Middle frontal gyrus (tissue), 1 donor: Measurements from ENCODE around the gene TMEM164.

ENCODE experiments used
- DNase-seq: peaks from one replicate; pipeline ENCODE4 v3.0.0-alpha.2; 2015; ENCODE audit warnings: low spot score; ENCODE audit errors: extremely low spot score

Gene TMEM164

DNA sequence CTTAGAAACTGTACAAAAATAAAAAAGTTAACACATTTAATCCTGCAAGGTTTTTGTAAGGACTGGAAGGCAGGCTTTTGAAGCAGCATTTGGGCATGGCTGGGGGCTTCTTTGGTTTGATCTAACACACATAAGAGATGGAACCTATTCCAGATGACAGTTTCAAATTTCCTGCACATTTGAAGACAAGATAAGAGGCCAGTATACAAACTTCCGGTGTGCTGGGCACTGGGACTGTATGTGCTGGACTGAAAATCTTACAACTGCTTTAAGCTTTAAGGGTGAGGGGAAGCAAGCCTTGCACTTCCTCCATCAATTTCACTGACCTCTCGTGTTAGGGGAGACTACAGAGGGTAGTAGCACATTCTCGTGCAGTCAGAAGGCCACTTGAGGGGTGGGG is 192.1 kb downstream of the TMEM164 start:
- DNase-seq = no peak

DNA sequence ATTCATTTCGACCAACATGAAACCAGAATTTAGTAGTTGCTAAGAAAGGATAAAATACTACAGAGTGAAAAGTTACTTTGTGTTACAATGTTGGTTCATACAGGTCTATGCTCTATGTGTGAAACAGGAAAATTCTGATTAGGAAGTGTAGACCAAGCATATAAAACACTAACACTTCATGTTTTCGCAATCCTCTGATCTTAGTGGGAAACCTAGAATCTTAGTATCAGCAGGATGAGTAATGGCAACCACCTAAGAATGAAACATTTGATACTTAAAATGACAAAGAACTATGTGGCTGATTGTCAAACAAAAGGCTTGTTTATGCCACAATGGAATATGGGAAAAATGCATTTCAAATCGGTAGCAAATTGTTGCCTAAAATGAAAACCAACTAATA is 198.9 kb downstream of the TMEM164 start:
- no peak for DNase-seq

DNA sequence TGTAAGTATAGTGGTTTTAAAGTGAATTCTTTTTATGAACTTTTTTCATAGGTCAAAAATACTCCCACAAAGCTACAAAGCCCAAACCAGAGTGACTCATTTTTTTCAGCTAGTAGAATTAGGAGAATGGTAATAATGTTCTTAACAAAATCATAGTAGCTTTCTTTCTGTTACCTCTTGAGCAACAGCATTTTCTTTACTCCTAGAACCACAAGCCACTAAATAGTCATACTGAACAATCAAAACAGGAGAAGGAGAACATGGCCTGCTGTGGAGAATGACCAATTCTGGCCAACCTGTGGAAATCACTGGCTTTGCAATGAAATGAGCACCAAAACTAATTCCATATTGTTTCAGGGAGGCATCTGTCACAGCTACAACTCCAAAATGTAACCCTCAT is 202.1 kb downstream of the TMEM164 start:
- DNase-seq = no peak

DNA sequence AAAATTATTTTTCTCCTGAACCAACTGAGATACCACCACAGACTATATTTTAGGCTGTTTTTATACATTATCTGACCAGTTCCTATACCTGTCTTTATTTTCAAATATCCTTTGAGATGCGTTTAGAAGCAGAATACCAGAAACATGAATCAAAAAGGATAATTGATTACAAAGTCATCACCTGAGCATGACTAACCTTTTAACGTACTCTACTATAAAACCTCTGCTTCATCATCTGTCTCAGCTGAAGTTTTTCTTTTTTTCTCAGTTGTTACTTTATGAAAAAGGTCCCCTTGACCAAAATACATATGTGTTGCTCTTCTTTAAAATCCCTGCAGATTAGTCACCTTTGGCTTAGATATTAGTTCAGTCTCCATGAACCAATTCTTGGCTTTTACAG is 205.2 kb downstream of the TMEM164 start:
- no peak for DNase-seq

DNA sequence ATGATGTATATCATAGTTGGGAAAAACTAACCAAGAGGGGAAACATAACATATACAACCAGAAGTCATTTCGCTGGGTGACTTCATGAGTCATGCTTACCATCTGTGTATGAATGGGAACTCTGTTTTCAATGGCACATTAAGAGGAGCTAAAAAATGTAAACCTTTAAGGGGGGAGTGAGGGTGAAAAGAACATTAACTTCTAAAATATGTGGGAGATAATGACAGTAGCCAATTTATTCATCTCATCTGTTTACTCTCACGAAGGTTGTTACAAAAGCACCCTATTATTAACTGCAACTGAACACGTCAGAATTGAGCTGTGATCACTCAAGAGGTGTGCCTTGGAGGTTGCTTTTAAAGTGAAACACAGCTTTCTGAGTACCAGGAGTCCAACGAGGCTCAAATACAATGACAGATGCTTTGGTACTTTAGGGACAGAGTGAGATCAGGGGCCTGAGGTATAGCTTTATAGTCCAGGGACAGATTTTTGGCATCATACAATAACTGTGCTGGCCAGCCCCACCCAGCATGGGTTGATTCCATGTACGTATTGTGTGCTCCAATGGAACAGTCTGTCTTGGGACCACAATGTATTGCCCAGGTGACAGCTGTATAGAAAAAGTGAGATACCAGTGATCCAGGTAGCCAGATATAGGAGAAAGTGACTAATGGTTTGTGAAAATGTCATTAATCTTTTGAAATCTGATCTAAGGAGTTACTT is 207.7 kb downstream of the TMEM164 start:
- DNase-seq = no peak

DNA sequence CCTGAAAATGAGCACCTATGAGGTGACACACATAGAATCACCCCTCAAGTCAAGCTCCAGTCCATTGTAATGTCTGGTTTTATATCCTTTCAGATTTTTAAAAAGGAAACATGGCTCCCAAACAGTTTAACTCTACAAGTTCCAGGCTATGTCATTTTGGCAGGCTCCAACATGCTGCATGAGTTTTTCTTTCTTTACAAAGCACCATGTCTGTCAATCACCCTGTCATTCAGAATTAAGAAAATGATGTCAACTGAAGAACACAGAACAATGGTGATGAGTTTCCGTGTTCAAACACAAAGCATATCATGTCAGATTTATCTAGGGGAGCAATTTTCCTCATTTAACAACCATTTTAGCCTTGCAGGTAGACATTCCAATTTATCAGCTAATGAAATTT is 208.4 kb downstream of the TMEM164 start:
- no peak for DNase-seq

DNA sequence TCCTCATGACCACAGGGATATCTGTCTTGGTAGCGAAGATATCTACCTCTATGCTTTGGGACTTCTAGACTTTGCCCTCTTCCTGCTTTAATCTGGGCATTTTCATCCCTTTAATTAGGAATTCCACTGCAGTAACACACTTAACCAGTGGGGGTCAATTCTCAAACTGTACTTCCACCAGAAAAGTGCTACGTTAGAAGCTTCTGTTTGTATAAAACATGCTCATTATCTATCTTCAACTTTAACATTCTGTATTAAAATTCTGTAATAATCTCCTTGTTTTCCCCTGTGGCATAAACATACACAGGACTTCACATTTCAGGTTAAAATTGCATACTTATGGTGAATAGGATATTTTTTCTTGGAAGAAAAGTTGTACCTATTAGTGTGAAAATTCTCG is 209.4 kb downstream of the TMEM164 start:
- no peak for DNase-seq

DNA sequence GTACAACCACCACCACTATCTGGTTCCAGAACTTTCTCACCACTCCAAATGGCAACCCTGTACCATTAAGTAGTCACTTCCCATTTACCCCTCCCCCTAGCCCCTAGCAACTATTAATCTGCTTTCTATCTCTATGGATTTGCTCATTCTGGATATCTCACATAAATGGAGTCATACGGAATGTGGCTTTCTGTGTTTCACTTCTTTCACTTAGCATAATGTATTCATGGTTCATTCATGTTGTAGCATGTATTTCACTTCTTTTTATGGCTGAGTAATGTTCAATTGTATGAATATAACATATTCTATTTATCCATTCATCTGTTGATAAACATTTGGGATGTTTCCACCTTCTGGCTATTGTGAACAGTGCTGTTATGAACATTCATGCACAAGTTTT is 210.3 kb downstream of the TMEM164 start:
- DNase-seq = no peak

DNA sequence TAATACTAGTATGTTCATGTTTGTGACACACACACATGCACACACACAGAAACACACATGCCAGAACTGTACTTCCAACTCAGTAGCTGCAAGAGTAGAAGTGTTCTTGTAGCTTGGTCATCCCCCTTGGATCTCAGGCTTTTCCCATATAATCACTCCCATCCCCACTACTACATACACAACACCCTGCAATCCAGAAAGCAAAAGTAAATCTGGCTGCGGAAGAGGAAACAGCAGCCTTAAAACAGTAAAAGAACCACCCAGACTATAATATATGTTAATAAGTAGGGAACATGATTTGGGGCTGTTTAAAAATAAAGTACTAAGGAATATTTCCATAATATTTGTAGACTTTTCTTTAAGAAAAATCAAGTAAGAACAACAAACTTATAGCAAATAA is 211.8 kb downstream of the TMEM164 start:
- DNase-seq = no peak

DNA sequence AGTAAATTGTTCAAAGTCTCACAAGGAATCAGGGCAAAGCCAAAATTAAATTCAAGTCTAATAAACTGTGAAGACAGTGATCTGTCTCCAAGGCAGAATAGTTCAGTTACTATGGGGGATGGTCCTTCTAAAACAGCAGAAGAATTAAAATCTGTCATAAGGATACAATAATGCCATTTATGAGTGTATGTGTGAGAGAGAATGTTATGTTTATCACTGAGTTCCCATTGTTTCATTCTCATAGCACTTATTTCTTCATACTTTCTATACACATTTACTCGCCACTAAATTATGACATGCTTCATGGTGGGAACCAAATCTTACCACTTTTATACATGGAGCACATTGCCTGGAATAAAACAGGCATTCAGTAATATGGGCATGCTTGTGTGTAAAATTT is 212.5 kb downstream of the TMEM164 start:
- DNase-seq = no peak

DNA sequence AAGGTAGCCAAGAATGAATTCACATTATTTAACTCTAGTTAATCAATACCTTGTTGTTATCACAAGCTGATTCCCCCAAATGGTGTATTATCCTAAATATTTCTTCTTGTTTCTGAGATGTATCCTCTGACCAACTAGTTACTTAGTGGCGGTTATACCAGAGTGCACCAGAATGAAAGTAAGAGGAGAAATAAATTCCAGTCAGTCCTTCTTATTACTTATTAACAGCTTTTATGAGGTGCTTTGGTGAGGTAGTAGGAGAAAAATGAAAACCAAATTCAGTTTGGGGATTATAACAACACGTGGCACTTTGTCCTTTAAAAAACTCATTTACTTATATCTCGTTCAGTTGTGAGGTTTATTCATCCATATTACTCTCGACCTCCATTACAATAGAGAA is 213.1 kb downstream of the TMEM164 start:
- DNase-seq = no peak

DNA sequence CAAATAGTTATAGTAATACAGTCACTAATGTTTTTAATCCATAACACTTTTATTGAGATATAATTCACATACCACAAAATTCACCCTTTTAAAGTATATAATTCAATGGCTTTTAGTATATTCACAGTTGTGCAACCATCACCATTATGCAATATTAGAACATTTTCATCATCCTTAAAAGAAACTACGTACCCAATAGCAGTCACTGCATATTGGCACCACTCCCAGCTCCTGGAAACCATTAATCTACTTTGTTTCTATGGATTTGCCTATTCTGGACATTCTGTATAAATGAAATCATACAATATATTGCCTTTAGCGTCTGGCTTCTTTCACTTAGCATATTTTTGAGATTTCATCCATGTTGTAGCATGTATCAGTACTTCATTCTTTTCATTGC is 215.7 kb downstream of the TMEM164 start:
- DNase-seq = no peak

DNA sequence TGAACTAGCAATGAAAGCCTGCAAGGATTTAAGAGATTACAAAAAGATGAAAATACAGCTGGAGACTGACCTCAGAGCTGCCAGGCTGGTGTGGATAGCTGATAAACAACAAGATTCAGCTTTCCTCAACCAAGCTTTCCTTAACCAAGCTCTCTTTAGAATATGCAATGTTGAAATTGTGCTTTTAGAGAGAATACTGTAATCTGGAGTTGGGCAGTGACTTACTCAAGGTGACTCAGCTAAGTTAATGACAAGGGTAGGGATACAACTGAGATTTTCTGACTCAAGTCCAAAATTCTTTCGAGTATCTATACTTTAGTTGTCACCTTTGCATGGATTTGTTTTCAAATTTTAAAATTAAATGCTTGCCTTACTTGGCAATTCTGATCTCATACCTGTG is 217.0 kb downstream of the TMEM164 start:
- DNase-seq = no peak

DNA sequence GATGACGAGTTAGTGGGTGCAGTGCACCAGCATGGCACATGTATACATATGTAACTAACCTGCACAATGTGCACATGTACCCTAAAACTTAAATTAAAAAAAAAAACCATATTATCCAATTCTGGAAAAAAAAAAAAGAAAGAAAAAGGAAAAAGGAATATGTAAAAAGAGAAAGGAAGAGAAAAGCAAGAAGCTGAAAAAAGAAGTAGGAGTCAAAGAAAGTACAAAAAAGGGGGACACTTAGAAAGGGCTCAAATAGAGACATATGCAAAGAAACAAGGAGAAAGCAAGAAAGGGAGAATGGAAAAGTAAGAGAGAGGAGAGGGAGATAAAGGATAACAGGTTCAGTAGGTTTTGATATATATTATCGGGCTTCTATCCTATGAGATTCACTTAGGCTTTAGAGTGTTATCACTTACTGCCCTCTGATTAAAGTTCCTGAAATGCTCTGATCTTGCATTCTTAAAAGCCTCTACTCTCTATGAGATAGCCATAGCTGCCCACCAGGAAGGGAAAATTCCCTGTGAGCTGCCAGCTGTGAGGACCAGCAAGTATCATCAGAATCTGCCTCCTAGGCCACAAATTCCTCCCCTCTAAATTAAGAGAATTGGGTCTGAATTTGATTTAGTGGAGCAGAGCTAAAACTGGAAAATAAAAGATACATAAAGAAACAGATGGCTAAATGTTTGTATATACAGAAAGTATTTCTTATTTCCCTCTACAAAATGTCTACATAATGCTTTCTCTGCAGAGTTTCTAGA is 219.8 kb downstream of the TMEM164 start:
- no peak for DNase-seq

DNA sequence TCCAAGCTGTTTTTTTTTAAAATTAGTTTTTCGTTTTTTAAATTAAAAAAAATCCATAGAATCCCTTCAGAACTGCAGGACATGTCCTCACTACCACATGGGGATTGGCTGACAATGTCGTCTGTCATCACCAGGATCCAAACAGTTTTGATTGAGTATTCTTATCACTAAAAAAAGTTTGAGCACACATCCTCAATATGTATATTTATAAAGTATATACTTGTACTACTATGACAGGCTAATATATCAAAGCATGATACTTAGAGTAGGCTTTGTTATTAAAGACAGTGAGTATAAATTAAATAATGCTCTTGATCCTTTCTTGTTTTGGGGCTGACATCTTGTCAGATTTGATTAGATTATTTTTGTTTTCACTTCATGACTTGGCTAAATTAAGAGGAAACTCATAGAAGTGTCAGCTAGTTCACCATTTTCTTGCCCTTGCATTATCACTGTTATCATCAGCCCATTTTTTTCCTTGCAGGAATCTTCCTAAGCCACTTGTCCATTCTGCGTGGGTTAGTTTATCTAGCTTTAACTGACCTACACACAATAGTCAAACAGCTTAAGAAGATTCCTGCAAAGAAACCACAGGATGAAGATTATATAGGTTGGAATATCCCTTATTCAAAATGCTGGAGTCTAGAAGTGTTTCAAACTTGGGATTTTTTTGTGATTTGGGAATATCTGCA is 222.2 kb downstream of the TMEM164 start:
- DNase-seq = no peak

DNA sequence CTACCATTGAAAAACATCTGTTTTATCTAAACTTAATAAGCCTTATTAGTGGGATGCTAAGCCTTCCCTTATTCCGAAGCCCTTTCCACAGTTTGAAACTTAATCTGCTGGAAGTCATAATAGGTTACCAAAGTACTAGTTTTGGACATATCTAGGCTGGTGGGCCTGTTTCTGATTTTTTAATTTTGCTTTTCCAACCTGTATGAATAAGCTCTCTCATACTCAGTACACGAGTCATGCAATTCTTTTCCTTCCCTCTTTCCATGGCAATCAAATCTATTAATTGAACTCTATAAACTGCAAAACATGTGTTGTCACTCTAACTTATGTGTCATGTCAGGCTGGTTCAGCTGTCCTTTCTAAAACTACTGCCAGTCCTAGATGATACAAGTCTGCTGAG is 224.0 kb downstream of the TMEM164 start:
- DNase-seq = no peak
